GM19463 (cell line): ENCODE data around the gene DPEP1.
"Not testable (repeated sequence)": the region's sequence is repeated elsewhere in the genome, so short reads cannot be mapped to it uniquely, and the experiment has no call there.

Experiments used
- ATAC-seq: cut with Tn5 transposase; IDR thresholded peaks from one replicate; pipeline ENCODE4 v1.9.1; 2021; ENCODE audit warnings: mild to moderate bottlenecking, moderate library complexity; ENCODE audit not compliant: unreplicated experiment

Gene DPEP1

DNA sequence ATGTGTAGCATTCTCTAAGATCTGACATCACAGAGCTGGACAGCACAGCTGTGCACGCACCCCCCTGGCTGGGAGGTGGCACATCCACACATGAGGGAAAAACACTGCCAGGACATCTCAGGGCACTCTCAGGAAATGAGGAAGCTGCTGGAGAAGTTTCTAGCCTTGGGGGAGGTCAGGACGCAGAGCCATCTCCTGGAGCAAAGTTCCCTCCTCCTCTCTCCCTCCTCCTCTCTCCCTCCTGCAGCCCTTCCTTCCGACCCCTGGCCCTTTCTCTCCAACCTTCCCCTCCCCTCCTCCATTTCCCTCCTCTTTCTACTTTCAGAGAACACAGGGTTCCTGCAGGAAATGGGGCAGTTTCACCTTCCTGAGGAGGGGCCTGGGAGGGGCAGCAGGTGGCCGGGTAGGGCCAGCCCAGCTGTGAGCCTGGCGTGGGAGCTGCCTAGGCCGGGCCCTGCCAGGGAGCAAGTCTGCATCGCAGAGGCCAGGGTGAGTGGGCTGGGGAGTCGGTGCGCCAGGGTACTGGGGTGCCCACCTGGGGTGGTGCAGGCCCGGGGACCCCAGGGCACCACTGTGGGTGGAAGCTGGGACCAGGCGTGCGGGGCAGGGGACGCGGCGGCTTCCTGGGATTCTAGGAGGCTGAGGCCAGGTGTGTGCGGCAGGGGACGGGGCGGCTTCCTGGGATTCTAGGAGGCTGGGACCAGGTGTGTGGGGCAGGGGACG is at the start of gene DPEP1:
Gene DPEP1, plus strand, starts transcription at position 412 of the 723 bp plus-strand sequence. CDS start 16,769 bp downstream, outside the sequence.
- no peak for ATAC-seq

DNA sequence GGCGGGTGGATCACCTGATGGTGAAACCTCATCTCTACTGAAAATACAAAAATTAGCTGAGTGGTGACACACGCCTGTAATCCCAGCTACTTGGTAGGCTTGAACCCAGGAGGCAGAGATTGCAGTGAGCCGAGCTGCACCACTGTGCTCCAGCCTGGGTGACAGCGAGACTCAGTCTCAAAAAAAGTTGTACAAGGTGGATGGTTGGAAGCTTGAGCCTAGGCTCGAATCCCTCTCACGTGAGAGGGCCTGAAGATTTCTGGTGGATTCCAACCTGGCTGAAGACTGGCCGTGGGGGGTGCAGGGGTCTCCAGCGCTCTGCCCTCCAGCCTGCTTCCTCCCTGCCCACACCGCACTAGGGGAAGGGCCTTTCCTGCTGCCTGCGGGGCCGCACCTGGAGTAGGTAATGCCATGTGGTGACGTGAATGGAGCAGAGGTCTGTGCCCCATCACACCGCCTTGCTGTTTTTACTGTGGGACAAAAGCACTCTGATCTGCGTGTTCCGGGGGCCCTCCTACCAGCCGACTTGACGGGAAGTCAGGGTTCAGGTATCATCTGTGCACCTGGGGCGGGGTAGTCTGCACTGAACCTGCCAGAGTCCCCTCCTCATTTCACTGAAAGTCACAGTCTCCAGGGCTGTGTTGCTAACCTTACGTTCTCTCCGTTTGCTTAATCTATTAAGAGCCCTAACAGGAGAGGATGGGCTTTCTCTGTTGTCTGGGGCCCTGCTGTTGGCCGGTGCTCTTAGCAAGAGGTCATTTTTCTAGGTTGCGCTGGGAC is 48.8 kb upstream of the DPEP1 start:
- no peak for ATAC-seq

DNA sequence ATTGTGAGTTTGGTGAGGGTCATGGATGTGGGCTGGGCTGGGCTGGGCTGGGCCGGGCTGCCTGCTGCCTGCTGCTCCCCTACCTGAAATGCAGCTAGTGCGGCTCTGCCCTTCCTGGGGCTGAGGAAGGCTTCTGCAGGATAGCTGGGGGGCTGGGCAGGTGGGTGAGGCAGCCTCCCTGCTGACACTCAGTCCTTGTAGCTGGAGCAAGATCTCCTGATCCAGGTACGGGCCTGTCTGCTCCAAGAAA is 48.3 kb upstream of the DPEP1 start:
- ATAC-seq, result no peak

DNA sequence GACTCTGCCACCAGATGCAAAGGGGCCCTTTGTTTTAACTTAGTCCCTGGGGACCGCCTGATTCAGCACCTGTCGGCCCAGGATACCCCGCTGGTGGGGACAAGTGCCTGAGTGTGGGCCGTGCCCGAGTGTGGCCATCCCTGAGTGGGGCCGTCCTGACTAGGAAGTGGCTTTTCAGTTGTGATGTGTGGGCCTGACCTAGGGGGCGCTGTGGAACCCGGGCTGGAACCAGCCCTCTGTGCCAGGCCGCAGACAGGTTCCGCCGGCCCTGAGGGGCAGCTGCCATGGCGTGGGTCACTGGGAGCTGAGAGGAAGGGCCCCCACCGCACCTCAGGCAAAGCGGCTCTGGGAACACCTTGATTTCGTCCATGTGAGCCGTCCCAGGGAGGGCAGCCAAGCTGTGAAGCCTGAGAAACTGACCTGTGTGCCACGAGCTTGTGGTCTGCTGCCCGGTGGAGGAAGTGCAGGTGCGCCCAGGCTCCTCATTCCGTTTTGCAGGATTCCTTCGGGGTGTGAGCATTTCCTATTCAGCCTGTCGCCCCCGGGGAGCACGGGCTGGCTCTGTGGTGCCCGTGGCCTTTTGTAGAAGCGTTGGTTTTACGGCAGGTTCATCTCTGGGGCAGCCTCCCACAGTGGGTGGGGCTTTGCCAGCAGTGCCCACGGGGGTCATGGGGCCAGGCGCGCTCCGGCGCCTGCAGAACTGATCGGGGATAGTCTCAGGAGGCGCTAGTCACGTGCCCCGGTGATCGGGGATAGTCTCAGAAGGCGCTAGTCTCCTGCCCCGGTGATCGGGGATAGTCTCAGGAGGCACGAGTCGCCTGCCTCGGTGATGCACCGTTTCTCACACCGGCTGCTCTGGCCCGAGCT is 47.7 kb upstream of the DPEP1 start:
- ATAC-seq, result no peak

DNA sequence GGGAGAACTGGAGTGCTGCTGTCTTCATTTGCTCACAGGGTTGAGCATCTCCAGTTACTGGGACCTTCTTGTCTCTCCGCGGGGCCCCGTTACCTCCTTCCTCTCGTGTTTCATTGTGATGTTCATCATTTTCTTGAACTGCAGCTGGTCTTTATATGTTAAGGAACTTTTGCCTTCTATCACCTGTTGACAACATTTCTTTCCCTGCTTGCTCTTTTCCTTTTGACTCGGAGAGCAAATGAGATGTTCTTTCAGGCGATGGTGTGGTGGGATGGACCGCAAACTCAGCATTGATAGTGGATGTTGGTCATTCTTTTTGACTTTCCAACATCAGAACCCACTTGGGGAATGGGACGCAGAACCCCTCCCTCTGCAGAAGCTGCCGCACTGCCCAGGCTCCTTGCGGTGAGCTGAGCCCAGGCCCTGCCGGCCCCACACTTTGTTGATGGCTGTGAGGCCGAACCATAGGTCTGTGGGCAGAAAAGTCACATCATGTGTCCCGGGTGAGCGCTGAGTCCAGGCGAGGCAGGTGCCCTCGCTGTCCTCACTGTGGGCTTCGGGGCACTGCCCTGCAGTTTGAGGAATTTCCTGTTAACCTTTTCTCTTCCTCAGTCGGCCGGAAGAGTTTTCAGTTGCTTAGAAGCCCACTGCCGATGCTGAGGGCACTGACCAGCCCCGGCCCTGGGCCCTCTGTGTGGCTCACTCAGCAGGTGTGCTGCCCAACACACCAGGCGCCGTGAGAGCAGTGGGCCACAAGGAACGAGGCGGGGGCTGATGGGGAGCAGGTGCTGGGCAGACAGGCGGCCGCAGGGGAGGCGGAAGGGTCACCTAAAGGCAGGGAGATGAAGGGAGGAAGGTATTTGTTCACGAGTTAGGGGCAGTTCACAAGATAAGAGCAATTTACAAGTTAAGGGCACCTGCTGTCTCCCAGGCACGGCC is 45.5 kb upstream of the DPEP1 start:
- ATAC-seq, result no peak

DNA sequence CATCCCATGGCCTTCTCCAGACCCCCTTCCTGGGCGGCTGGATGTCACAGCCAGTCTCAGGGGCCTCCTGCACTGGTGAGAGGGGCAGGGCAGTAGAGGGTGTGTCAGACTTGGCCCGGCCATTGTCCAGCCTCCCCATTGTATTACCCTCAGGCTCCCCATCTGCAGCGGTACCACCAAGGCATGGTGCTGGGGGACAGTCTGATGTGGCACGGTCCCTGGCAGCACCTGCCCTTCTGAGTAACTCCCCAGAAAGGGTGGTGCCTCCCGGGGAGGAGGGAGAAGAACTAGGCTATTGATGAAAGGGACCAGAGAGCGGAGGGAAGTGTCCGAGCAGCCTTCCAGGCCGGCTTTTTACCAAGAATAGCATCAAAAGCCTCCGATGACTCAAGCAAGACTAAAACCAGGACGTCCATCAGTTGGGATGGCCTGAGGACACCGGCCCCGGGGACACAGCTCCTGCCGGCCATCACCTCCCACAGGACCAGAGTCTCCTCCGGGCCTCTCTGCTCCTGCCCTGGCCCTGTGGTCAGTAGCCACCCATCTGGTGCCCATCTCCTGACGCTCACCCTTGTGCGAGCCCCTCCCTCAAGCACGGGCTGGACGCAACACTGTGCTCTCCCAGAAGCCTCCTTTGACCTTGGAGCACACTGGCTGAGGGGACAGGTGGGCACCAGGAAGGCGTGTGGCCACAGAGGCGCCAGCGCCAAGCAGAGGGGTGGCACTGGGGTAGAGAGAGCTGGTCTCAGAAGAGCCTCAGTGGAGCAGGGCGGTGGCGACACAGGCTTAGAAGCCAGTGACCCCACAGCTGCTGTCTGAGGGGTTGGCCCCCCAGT is 43.7 kb upstream of the DPEP1 start:
- ATAC-seq, result no peak

DNA sequence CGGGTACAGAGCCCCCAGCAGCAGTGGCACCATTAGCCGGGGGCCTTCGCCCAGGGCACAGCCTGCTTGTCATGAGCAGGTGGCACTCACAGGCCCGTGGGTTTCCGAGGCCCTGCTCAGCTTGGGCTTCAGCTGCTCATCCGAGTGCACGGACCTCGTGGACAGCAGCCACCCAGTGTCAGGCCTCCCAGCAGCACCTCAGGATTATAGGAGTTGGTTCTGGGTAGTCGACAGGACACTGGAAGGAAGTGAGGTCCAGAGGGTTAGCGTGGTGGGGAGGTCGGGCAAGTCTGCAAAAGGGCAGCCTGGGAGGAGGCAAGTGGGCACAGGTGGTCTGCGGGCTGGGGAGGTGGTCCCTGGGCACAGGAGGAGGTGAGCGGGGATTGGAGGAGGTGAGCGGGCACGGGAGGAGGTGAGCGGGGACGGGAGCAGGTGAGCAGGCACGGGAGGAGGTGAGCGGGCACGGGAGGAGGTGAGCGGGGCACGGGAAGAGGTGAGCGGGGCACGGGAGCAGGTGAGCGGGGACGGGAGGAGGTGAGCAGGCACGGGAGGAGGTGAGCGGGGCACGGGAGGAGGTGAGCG is 43.0 kb upstream of the DPEP1 start:
- ATAC-seq, result no peak

DNA sequence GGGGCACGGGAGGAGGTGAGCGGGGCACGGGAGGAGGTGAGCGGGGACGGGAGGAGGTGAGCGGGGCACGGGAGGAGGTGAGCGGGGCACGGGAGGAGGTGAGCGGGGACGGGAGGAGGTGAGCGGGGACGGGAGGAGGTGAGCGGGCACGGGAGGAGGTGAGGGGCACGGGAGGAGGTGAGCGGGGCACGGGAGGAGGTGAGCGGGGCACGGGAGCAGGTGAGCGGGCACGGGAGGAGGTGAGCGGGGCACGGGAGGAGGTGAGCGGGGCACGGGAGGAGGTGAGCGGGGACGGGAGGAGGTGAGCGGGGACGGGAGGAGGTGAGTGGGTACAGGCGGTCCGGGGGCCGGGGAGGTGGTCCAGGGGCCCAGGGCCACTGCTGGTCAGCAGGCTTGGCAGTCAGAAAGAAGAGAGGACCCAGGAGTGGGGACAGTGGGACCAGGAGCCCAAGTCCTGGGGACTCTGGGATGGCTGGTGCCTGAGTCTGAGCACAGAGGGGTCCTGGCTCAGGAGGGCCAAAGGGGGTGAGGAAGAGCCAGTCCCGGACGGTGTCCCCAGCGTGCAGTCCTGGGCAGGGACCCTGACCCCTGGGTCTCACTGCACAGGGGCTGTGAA is 42.4 kb upstream of the DPEP1 start:
- not testable (repeated sequence) for ATAC-seq

DNA sequence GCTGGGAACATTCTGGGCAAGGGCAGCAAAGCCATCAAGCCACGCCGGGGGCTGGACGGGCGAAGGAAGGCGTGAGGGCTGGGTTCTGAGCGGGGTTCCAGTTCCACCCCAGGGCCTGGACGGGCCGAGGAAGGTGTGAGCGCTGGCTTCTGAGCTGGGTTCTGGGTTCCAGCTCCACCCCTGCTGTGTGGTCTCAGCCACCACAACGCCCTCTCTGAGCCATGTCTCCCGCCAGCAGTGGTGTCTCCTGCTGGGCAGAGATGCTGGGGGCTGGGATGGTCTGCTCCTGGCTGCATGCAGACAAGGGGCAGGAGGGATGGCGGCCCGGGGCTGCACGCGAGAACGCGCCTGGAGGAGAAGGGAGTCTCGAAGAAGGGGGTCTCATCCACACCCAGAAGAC is 41.8 kb upstream of the DPEP1 start:
- ATAC-seq, result no peak

DNA sequence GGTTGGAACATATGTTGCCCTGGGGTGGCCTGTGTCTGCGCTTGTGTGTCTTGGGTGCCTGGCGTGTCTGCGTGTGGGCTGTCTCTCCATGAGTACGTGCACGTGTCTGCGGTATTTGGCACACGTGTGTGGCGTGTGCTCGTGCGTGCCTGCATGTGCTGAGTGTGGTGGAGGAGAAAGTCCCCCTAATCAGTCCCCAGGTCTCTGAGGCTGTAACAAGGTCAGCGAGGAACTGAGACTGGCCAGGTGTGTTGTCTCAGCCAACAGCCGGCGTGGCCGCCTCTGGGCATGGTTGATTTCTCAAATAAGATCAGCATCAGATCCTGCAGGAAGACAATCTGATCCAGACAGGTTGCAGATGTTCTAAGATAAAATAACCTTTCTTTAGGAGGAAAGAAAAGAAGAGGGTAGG is 41.4 kb upstream of the DPEP1 start:
- ATAC-seq, result no peak

DNA sequence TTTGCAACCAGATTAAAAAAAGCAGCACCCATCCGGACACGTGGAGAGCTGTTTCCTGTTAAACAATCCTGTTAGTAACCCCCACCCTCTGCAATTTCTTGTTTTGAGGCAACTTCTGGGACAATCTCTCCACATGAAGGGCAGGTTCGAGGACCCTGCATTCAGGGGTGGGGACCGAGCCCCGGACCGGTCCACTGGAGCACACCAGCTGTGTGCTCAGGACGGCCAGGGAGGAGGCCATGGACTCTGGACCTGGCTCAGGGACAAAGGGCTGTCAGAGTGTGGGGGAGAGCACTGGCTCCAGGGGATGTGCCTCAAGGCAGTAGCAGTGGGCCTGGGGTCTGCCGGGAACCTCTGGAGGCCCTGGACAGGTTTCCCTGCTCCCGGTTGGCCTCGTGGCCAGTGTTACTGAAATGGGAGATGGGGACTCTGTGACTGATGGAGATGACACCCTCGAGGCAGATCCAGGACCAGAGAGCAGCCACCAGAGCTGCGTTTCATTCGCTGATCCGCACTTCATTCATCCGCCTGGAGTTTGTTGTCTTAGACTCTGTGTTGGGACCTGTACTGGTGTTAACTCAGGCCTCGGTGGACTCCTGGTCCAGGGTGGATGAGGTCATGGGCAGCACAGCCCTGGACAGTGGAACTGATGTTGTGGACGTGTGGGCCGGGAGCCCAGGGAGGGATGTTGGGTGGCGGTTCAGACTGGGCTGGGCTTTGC is 40.8 kb upstream of the DPEP1 start:
- no peak for ATAC-seq

DNA sequence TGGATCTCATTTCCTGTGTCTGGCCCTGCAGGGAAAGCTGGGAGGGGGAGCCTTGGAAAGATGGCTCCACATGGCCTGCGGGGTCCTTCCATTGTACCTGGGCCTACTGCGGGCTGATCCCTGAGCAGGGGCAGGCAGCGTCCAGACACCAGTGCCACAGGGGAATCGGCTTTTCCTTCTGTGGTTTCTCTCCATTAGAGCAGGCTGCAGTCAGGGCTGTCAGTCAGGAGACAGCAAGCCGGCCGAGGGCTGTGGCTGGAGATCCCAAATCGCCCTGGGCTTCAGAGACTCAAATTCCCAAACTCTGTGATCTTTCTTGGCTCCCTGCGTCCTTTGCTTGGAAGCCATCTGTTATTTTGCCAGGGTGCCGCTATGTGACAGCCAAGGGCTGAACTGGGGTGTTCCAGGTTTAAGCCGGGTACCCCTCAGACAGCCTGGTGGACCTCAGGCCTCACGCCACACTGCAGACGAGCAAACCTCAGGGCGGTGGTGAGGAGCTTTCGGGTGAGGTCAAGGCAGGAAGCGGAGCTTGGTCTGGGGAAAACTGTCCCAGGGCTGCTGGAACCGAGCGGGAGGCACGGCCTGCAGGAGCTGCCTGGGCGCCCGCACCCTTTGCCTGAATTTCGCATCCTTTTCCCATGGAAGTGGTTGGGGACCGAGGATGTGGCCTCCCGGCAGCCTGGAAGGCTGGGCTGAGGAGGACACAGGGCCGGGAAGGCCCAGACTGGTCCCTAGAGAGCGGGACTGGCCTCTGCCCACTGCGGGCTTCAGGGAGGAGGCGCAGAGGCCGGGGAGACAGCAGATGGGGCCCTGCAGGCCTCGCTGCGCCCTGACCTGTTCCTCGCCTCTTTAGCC is 39.4 kb upstream of the DPEP1 start:
- no peak for ATAC-seq

DNA sequence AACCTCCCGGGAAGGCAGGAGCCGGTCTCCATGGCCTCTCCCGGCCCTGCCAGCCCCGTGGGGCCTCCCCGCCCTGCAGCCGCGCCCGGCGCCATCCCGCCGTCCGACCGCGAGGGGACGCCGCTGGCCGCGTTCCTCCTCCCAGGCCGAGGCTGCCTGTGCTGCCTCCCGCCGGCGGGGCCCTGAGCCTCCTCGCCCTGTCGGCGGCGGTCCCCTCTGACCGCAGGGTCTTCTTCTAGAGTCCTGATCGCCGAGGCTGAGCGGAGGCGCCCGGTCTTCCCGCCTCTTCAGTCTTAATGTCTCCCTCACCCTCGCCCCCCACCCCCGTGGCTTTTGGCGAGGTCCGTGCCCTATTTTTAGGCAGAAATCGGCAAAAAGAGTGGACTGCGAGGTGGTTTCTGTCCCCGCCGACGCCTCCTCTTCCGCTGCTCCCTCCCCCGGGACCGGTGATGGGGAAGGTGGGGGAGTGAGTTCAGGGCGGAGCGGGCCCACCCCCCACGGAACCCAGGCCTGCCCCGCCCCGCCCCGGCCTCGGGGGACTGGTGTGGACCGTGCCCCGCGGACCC is 38.7 kb upstream of the DPEP1 start:
- ATAC-seq, result no peak

DNA sequence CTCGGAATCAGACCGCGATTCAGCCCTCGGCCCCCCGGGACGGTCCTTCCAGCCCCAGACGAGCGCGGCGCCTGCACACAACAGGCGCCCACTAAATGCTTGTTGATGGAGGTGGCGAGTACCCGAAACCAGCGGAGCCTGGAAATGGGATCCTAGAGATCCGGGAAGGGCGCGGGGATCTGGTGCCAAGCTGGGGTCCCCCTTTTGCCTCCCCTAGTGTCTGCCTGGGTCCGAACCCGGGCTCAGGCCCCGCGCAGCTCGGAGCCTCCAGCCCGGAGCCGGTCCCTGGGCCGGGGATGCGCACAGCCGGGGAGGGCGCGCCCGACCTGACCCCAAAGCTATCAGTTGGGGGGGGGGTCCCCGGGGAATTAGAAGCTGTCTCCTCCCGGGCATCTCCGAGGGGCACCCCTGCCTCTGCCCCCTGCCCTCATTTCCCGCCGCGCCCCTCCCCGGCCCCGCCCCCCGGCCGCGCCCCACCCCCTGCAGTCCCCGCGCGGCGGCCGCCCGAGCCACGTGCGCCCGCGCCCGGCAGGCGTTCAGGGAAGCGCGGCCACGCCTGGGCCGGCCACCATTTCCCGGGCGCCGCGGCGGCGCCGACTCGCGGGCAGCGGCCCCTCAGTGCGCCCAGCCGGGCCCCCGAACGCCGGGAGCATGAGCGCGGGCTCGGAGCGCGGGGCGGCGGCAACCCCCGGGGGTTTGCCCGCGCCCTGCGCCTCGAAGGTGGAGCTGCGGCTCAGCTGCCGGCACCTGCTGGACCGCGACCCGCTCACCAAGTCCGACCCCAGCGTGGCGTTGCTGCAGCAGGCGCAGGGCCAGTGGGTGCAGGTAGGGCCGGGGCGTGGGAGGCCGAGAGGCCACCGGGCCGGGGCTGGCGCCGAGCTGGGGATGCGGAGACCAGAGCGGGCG is 37.9 kb upstream of the DPEP1 start, which contains the start of gene CPNE7:
Gene CPNE7, plus strand, starts transcription at position 512 of the 906 bp plus-strand sequence. Its CDS starts 140 bp downstream, at position 652.
- no peak for ATAC-seq

DNA sequence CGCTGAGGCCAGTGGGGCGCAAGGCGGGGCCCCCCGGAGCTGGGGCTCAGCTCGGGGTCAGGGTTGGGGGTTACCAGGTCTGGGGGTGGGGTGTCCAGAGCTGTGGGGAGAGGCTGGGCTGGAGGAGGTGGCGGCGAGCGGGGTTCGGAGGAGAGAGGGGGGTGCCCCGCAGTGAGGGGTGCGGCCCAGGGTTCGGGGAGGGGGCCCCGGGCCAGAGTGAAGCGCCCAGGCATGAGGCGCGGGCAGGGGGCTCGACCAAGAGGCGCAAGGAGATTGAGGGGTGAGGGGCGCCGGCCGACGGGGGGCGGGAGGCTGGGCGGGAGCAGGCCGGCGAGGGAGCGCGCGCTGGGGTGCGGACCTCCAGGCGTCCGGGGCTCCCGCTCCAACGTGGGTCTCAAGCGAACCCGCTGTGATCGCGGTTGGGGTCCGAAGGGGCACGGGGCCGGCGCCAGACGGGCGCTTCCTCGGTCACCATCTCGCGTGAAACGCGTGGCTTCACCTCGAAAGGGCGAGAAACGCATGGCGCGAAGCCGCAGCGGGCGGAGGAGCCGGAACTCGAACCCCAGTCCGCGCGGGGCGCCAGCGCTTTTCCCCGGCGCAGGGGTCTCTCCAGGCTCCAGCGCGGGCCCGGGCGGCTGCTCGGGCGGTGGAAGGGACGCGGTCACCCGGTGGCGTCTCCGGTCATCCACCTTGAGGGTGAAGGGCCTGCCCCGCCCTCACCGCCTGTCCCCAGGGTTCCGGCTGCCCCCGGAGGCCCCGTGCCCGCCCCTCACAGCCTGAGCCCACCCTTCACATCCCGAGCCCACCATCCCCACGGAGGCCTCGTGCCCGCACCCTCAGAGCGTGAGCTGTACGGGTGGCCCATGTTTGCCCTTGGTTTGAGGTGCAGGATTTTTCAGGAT is 37.0 kb upstream of the DPEP1 start:
- ATAC-seq, result no peak
